CD4-positive, alpha-beta T cell treated with Interleukin-6 for 4 hours (primary cell): ENCODE measurements around the gene SLC28A1.

ENCODE experiments used
- DNase-seq: peaks from one replicate; pipeline ENCODE4 v3.0.0-alpha.2; 2020; ENCODE audit warnings: mixed read lengths

SLC28A1 gene

GRCh38 chr15:84883916-84884781, at the start of gene SLC28A1:
SLC28A1 (plus strand) TSS chr15:84884662; CDS start chr15:84887761, 3,099 bp downstream.
- DNase-seq: no peak

DNA sequence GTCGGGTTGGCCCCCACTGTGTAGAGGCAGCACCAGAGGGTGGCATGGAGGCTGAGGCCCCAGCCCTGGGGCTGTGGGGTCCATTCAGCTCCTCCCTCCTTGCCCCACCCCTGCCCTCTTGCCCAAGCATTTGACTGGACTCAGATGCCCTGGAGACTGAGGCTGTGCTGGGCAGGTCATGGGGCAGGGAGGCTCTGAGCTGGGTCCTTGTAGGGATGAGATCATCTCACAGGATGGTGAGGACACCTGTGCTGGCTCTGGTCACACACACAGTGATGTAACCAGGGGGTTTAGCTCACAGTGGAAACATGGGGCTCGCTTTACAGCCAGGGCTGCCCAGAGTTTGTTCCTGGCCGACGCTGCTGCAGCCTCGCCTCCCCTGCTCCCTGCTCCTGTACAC, 49.5 kb upstream of the SLC28A1 start:
- no peak for DNase-seq

GRCh38 chr15:84835661-84836337, 48.7 kb upstream of the SLC28A1 start:
- DNase-seq: no peak

GRCh38 chr15:84836844-84837243, 47.6 kb upstream of the SLC28A1 start:
- DNase-seq: no peak

GRCh38 chr15:84839714-84840113, 44.7 kb upstream of the SLC28A1 start:
- no peak for DNase-seq

DNA sequence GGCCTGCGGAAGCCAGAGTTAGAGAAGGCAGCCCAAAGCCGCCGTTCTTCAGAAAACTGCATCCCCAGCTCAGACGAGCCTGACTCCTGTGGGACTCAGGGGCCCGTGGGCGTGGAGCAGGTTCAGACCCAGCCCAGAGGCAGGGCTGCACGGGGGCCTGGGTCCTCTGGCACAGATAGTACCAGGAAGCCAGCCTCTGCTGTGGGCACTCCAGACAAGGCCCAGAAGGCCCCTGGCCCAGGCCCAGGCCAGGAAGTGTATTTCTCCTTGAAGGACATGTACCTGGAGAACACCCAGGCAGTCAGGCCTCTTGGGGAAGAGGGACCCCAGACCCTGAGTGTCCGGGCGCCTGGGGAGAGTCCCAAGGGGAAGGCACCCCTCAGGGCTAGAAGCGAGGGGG, 44.2 kb upstream of the SLC28A1 start:
- no peak for DNase-seq

GRCh38 chr15:84840741-84841429, 43.6 kb upstream of the SLC28A1 start:
- no peak for DNase-seq

DNA sequence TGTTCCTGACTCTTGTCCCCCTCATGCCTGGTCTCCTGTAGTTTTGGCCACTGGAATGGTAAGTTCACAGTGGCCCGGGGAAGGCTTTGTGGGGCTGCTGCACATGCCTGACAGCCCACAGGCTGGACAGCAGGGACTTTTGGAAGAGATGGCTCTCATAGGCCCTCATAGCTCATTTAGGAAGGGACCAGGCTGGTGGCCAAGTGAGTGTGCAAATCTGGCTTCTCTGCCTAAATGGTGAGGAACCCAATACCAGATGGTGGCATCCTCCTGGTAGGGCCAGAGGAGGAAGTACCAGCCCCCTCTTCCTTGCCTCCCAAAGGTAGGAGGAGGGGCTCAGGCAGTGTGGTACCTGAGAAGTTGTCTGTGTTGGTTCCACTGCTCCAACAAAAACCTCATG, 41.7 kb upstream of the SLC28A1 start:
- no peak for DNase-seq

- DNase-seq: no peak
Observed at GRCh38 chr15:84844964-84845363, 39.5 kb upstream of the SLC28A1 start.

DNA sequence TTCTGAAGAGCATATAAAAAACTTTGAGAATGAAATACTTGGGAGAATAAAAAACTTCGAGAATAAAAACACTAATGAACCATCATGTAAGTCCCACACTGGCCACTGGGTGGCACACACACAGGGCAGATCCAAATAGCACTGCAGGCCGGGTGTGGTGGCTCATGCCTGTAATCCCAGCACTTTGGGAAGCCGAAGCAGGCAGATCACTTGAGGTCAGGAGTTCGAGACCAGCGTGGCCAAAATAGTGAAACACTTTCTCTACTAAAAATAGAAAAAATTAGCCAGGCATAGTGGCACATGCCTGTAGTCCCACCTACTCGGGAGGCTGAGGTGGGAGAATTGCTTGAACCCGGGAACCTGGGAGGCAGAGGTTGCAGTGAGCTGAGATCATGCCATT, 38.8 kb upstream of the SLC28A1 start:
- peak; percentile 47 for DNase-seq

- DNase-seq: no peak
Observed at GRCh38 chr15:84846269-84846668, 38.2 kb upstream of the SLC28A1 start.

- no peak for DNase-seq
Observed at GRCh38 chr15:84847382-84847781, 37.1 kb upstream of the SLC28A1 start.

GRCh38 chr15:84852212-84852611, 32.2 kb upstream of the SLC28A1 start:
- no peak for DNase-seq

GRCh38 chr15:84855136-84855535, 29.3 kb upstream of the SLC28A1 start:
- DNase-seq: no peak

DNA sequence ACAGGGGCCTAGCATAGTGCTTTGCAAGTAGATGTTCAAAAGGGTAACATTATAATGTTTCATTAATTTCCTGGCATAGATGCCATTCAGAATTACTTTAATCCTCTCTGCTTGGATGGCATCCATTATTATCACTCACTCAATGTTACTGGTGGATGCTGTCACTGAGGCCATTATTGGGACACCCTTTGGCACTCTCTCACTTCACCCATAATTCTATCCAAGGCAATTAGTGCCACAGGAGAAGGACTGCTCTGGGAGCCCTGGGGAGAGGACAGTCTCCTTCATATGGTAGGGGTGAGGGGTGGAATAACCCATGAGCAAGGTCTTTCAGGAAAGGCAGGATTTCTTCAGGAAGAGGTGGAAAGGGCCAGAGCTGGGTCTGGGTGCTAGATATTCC, 28.7 kb upstream of the SLC28A1 start:
- DNase-seq: no peak

DNA sequence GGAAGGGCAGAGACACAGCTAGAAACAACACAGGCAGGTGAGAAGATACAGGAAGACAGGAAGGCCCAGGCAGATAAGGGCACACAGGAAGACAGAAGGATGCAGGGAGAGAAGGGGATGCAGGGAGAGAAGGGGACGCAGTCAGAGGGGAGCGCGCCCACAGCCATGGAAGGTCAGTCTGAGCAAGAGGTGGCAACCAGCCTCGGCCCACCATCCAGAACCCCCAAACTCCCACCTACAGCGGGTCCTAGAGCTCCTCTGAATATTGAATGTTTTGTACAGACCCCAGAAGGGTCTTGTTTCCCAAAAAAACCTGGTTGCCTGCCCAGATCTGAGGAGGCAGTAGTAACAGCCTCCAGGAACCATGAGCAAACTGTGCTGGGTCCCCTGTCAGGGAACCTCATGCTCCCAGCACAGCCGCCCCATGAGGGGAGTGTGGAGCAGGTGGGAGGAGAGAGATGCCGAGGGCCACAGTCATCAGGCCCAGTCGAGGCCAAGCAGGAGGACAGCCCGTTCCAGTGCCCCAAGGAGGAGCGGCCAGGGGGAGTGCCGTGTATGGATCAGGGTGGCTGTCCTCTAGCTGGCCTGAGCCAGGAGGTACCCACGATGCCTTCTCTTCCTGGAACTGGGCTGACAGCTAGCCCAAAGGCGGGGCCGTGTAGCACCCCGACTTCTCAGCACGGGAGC, 27.6 kb upstream of the SLC28A1 start:
- no peak for DNase-seq

DNA sequence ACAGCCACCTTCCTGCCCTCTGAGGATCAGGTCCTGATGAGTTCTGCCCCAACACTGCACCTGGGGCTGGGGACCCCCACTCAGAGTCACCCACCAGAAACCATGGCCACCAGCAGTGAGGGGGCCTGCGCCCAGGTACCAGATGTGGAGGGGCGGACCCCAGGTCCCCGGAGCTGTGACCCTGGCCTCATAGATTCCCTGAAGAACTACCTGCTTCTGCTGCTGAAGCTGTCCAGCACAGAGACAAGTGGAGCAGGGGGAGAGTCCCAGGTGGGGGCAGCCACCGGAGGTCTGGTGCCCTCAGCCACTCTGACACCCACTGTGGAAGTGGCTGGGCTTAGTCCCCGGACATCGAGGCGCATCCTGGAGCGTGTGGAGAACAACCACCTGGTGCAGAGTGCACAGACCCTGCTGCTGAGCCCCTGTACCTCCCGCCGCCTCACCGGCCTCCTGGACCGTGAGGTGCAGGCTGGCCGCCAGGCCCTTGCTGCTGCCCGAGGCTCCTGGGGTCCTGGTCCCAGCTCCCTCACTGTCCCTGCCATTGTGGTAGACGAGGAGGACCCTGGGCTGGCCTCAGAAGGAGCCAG, 27.0 kb upstream of the SLC28A1 start:
- DNase-seq: no peak

GRCh38 chr15:84858231-84858630, 26.2 kb upstream of the SLC28A1 start:
- DNase-seq: no peak

- no peak for DNase-seq
Observed at GRCh38 chr15:84859144-84859543, 25.3 kb upstream of the SLC28A1 start.

GRCh38 chr15:84859651-84860050, 24.8 kb upstream of the SLC28A1 start:
- DNase-seq: no peak

DNA sequence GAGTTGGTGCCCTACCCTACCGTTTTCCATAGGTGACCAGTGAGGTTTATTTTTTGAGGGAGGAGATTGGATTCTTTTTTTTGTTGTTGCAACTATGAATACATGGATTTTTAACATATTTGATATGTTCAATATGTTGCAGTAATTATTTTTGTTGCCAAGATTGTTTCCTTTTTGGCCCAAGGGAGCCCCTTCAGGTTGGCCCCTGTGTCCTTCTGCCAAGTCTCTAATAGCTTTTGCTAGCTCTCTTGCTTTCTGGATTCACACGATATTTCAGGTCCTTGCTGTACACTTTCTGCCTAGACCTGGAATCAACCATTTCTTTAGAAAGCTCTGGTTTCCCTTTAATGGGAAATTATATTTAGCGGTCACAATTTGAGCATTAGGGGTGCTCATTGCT, 22.7 kb upstream of the SLC28A1 start:
- DNase-seq: no peak

DNA sequence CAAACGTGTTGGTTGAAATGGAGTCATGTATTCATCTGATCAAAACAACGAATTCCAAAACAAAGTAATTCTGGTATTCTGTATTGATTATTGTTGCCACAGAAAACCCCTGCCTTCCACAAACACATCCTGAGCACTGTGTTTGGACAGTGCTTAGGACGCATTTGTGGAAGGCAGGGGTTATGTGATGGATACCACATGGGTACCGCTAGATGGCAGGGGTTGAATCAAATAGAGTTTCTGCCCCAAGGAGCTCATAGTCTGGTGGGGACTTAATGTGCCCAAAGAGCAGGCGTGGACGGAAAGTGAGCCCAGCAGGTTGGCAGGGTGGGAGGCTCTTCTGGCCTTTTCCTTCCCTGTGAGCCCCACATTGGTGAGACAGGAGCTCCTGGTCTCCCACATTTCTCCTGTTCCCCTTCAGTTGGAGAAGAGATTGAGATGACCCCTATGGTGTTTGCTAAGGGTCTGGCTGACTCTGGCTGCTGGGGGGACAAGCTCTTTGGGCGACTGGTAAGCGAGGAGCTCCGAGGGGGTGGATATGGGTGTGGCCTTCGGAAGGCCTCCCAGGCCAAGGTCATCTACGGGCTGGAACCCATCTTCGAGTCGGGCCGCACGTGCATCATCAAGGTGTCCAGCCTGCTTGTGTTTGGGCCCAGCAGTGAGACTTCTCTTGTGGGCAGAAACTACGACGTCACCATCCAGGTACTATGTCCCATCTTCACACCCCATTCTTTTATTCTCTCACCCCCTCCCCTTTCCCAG, 22.1 kb upstream of the SLC28A1 start:
- DNase-seq: no peak
